HepG2 (cell line): ENCODE data around the gene RNU6-8. TPM values are rescaled to one million over a fixed set of nuclear protein-coding genes. Genes with fewer than 3 reads are reported as not detected.

Source experiments
- ADNP ChIP-seq: sonication (generic); formaldehyde crosslinking; IDR thresholded peaks from 2 replicates; pipeline ENCODE4 v1.4.0; 2020; ENCODE audit warnings: missing genetic modification reagents
- CC2D1A ChIP-seq: sonication (generic); formaldehyde crosslinking; IDR thresholded peaks from 2 replicates; pipeline ENCODE4 v1.8.1; 2023; ENCODE audit warnings: mild to moderate bottlenecking, missing genetic modification reagents
- FOSL1 ChIP-seq: sonication (generic); formaldehyde crosslinking; IDR thresholded peaks from 2 replicates; pipeline ENCODE4 v1.9.0; 2021; ENCODE audit warnings: missing genetic modification reagents, borderline replicate concordance
- HHEX ChIP-seq: IDR thresholded peaks from 2 replicates; pipeline ENCODE4 v1.6.1; 2016; ENCODE audit warnings: control low read depth
- NR2C2 ChIP-seq: sonication (generic); formaldehyde crosslinking; IDR thresholded peaks from 2 replicates; pipeline ENCODE4 v1.4.0; 2020; ENCODE audit warnings: missing genetic modification reagents, mild to moderate bottlenecking, moderate library complexity, borderline replicate concordance
- NR2F2 ChIP-seq: IDR thresholded peaks from 2 replicates; pipeline ENCODE4 v1.6.1; 2012; ENCODE audit warnings: low read depth, inconsistent platforms, borderline replicate concordance
- PAF1 ChIP-seq: IDR thresholded peaks from 2 replicates; pipeline ENCODE4 v1.6.1; 2016; ENCODE audit warnings: missing genetic modification reagents, missing compliant biosample characterization
- PHB2 ChIP-seq: fragments of 450-650 bp; IDR thresholded peaks from 2 replicates; pipeline ENCODE4 v1.6.1; 2018; ENCODE audit not compliant: partially characterized antibody
- RARG ChIP-seq: sonication (generic); formaldehyde crosslinking; IDR thresholded peaks from 2 replicates; pipeline ENCODE4 v1.4.0; 2020; ENCODE audit warnings: low read depth, mild to moderate bottlenecking, missing genetic modification reagents
- RXRB ChIP-seq: IDR thresholded peaks from 2 replicates; pipeline ENCODE4 v1.6.1; 2016; ENCODE audit warnings: borderline replicate concordance, missing genetic modification reagents, missing compliant biosample characterization
- ZFP1 ChIP-seq: IDR thresholded peaks from 2 replicates; pipeline ENCODE4 v1.6.1; 2016
- ZFP37 ChIP-seq: sonication (generic); formaldehyde crosslinking; IDR thresholded peaks from 2 replicates; pipeline ENCODE4 v1.4.0; 2020; ENCODE audit warnings: missing genetic modification reagents, borderline replicate concordance
- ZIK1 ChIP-seq: sonication (generic); formaldehyde crosslinking; IDR thresholded peaks from 2 replicates; pipeline ENCODE4 v1.5.0; 2020; ENCODE audit warnings: mild to moderate bottlenecking, low read depth, missing genetic modification reagents, borderline replicate concordance
- ZNF224 ChIP-seq: sonication (generic); formaldehyde crosslinking; IDR thresholded peaks from 2 replicates; pipeline ENCODE4 v1.5.0; 2020; ENCODE audit warnings: mild to moderate bottlenecking, missing genetic modification reagents
- ZNF720 ChIP-seq: sonication (generic); formaldehyde crosslinking; IDR thresholded peaks from 2 replicates; pipeline ENCODE4 v1.4.0; 2020; ENCODE audit warnings: missing genetic modification reagents
- ZSCAN12 ChIP-seq: sonication (generic); formaldehyde crosslinking; IDR thresholded peaks from 2 replicates; pipeline ENCODE4 v1.9.0; 2021; ENCODE audit warnings: mild to moderate bottlenecking, missing genetic modification reagents
- polyA plus RNA-seq, 8 experiments: library from polyadenylated mRNA; depleted of rRNA in 3 of 8; stranded (reverse) in 7 of 8; unstranded in 1 of 8; fragments of >200 nt; fragmentation: Illumina TruSeq in 4 of 8; extraction: Trizol in 4 of 8; gene quantifications; 2 replicates each; pipeline versions ENCODE4 v1.2.1 to v1.2.3, GENCODE V29; 2011 to 2016; ENCODE audit warnings: low read depth in 4 of 8, missing spikeins in 1 of 8, mixed read lengths in 1 of 8; ENCODE audit not compliant: insufficient read depth in 1 of 8
- total RNA-seq, 5 experiments: library from RNA; depleted of rRNA; stranded (reverse); fragments of >200 nt; fragmentation: Illumina TruSeq; extraction: Trizol; gene quantifications; 2 replicates each; pipeline ENCODE4 v1.2.3, GENCODE V29; 2016; ENCODE audit warnings: low read depth in 1 of 5
- TF ChIP-seq, protein P1 (sequence below): sonication (generic); formaldehyde crosslinking; IDR thresholded peaks from 2 replicates; pipeline ENCODE4 v1.4.0; 2020; ENCODE audit warnings: missing genetic modification reagents
- TF ChIP-seq, protein P2 (sequence below): IDR thresholded peaks from 2 replicates; pipeline ENCODE4 v1.6.1; 2016; ENCODE audit warnings: mild to moderate bottlenecking
- TF ChIP-seq, protein P3 (sequence below): sonication (generic); formaldehyde crosslinking; IDR thresholded peaks from 2 replicates; pipeline ENCODE4 v1.4.0; 2020; ENCODE audit warnings: missing genetic modification reagents, mild to moderate bottlenecking, borderline replicate concordance
- TF ChIP-seq, protein P4 (sequence below): sonication (generic); formaldehyde crosslinking; IDR thresholded peaks from 2 replicates; pipeline ENCODE4 v1.4.0; 2020; ENCODE audit warnings: missing genetic modification reagents
- TF ChIP-seq, protein P5 (sequence below), 2 experiments: fragments of 450-650 bp in 1 of 2; sonication (generic) in 1 of 2; formaldehyde crosslinking; IDR thresholded peaks; 2 replicates each; pipeline versions ENCODE4 v1.5.0 to v1.8.0; 2020 to 2022; ENCODE audit warnings: mild to moderate bottlenecking in 1 of 2, missing genetic modification reagents in 1 of 2
- TF ChIP-seq, protein P6 (sequence below): IDR thresholded peaks from 2 replicates; pipeline ENCODE4 v1.6.1; 2016

RNU6-8 gene
- total and polyA plus RNA-seq, 2 of the 13 experiments (the other 11 are each of a cell fraction or from before 2014, with no cell fraction given): under 0.01 TPM; not detected in 1

DNA sequence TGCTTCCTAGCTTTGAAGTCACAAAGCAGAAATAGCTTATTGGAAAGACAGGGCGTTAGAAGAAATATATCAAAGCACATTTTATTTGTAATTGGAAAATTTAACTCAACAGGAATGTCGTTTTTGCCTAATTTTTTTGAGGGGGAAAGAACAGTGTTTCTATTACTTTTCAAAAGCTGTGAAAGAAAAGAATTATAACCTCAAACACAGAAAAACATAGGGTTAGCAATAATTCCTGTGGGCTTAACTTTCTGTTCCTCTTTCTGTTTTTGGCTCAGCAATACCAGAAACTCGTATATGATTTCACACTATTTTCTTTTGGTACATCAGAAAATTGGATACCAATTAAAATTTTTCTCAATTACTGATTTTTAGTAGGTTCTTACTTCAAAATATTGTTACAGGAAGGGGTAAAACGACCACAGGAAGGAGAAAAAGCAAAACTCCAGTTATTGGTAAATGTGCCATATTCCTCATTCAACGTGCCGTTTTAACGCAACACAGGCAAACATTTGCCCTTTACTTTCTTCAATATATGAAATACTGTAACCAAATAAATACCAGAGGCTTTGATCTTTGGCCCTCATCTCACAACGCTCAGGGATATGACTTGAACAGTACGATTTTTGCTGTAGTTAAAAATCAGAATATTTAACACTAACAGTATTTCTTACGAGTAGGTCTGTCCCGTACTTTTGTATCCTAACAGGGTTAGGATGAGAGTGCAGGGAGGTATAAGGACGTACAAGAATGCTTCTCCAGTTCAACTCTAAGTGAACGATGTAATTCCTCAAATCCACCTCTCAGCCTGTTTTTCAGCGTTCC is 2.5 kb downstream of the RNU6-8 start (continued):
- no peak for TF ChIP-seq ADNP
- no peak for TF ChIP-seq ZFP37 (CRISPR knock-in tag)
- TF ChIP-seq, protein P1, sequence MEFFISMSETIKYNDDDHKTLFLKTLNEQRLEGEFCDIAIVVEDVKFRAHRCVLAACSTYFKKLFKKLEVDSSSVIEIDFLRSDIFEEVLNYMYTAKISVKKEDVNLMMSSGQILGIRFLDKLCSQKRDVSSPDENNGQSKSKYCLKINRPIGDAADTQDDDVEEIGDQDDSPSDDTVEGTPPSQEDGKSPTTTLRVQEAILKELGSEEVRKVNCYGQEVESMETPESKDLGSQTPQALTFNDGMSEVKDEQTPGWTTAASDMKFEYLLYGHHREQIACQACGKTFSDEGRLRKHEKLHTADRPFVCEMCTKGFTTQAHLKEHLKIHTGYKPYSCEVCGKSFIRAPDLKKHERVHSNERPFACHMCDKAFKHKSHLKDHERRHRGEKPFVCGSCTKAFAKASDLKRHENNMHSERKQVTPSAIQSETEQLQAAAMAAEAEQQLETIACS: no peak; the same call in 1 of the 2 replicates
- TF ChIP-seq, protein P2, sequence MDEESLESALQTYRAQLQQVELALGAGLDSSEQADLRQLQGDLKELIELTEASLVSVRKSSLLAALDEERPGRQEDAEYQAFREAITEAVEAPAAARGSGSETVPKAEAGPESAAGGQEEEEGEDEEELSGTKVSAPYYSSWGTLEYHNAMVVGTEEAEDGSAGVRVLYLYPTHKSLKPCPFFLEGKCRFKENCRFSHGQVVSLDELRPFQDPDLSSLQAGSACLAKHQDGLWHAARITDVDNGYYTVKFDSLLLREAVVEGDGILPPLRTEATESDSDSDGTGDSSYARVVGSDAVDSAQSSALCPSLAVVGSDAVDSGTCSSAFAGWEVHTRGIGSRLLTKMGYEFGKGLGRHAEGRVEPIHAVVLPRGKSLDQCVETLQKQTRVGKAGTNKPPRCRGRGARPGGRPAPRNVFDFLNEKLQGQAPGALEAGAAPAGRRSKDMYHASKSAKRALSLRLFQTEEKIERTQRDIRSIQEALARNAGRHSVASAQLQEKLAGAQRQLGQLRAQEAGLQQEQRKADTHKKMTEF (CRISPR knock-in tag): no peak
- TF ChIP-seq PAF1 (CRISPR knock-in tag): 0 out of 2 replicates have a peak, but pooled peaks have one; percentile 41
- TF ChIP-seq ZFP1: no peak
- TF ChIP-seq PHB2: no peak
- TF ChIP-seq, protein P3, sequence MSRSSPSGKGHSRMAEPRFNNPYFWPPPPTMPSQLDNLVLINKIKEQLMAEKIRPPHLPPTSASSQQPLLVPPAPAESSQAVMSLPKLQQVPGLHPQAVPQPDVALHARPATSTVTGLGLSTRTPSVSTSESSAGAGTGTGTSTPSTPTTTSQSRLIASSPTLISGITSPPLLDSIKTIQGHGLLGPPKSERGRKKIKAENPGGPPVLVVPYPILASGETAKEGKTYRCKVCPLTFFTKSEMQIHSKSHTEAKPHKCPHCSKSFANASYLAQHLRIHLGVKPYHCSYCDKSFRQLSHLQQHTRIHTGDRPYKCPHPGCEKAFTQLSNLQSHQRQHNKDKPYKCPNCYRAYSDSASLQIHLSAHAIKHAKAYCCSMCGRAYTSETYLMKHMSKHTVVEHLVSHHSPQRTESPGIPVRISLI (CRISPR knock-in tag): 0 out of 2 replicates have a peak, but pooled peaks have one; percentile 9
- TF ChIP-seq FOSL1: no peak
- TF ChIP-seq ZNF224: peak; percentile 8; the same call in 1 of the 2 replicates
- TF ChIP-seq ZSCAN12 (CRISPR knock-in tag): peak; percentile 10; the same call in 1 of the 2 replicates
- TF ChIP-seq, protein P4, sequence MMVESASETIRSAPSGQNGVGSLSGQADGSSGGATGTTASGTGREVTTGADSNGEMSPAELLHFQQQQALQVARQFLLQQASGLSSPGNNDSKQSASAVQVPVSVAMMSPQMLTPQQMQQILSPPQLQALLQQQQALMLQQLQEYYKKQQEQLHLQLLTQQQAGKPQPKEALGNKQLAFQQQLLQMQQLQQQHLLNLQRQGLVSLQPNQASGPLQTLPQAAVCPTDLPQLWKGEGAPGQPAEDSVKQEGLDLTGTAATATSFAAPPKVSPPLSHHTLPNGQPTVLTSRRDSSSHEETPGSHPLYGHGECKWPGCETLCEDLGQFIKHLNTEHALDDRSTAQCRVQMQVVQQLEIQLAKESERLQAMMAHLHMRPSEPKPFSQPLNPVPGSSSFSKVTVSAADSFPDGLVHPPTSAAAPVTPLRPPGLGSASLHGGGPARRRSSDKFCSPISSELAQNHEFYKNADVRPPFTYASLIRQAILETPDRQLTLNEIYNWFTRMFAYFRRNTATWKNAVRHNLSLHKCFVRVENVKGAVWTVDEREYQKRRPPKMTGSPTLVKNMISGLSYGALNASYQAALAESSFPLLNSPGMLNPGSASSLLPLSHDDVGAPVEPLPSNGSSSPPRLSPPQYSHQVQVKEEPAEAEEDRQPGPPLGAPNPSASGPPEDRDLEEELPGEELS (CRISPR knock-in tag): no peak
- TF ChIP-seq NR2C2: no peak
- no peak for TF ChIP-seq NR2F2
- TF ChIP-seq CC2D1A (CRISPR knock-in tag): no peak
- no peak for TF ChIP-seq RXRB (CRISPR knock-in tag)
- TF ChIP-seq, protein P5, sequence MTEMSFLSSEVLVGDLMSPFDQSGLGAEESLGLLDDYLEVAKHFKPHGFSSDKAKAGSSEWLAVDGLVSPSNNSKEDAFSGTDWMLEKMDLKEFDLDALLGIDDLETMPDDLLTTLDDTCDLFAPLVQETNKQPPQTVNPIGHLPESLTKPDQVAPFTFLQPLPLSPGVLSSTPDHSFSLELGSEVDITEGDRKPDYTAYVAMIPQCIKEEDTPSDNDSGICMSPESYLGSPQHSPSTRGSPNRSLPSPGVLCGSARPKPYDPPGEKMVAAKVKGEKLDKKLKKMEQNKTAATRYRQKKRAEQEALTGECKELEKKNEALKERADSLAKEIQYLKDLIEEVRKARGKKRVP (CRISPR knock-in tag; IDR thresholded peaks at IDR 0.05): peak in 1 of 2 experiments; percentile 47; a peak in 1 of 4 replicates
- no peak; the same call in 1 of the 2 replicates for TF ChIP-seq RARG
- TF ChIP-seq ZNF720 (CRISPR knock-in tag): no peak
- TF ChIP-seq HHEX (CRISPR knock-in tag): no peak
- TF ChIP-seq, protein P6, sequence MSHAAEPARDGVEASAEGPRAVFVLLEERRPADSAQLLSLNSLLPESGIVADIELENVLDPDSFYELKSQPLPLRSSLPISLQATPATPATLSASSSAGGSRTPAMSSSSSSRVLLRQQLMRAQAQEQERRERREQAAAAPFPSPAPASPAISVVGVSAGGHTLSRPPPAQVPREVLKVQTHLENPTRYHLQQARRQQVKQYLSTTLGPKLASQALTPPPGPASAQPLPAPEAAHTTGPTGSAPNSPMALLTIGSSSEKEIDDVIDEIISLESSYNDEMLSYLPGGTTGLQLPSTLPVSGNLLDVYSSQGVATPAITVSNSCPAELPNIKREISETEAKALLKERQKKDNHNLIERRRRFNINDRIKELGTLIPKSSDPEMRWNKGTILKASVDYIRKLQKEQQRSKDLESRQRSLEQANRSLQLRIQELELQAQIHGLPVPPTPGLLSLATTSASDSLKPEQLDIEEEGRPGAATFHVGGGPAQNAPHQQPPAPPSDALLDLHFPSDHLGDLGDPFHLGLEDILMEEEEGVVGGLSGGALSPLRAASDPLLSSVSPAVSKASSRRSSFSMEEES: no peak; the same call in 1 of the 2 replicates
- no peak for TF ChIP-seq ZIK1
